HT1080 (cell line): Measurements from ENCODE around the gene SERPINB7. TPM values are rescaled to one million over a fixed set of nuclear protein-coding genes. Genes with fewer than 3 reads are reported as not detected.

Experiments used
- DNase-seq: peaks from one replicate; pipeline ENCODE4 v3.0.0-alpha.2; 2015; ENCODE audit warnings: low read depth
- total RNA-seq: library from RNA; depleted of rRNA; stranded (reverse); fragments of >200 nt; shearing (Covaris generic); gene quantifications from 2 replicates; pipeline ENCODE4 v1.2.3, GENCODE V29; 2014

SERPINB7 gene
- total RNA-seq, 1 experiment from 2014 or later, result 71.5 TPM

GRCh38 chr18:63787673-63788072, 12.5 kb downstream of the SERPINB7 start:
- DNase-seq, result no peak

DNA sequence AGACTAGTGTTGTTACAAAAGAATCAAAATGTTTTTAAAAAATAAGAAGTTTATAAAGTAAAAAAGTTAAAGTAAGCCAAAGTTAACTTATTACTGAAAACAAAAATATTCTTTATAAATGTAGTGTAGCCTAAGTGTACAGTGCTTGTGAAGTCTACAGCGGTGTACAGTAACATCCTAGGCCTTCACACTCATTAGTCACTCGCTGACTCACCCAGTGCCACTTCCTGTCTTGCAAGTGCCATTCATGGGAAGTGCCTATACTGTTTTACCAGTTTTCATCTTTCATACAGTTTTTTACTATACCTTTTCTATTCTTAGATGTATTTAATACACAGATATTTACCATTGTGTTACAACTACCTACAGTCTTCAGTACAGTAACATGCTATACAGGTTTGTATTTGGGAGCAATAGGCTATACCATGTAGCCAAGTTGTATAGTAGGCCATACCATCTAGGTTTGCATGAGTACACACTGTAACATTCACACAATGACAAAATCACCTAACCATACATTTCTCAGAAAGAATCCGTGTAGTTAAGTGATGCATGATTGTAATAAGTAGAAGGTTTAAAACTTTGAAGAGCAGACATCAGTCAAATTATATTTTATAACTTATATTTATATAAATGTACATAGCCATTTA, 13.4 kb downstream of the SERPINB7 start:
- DNase-seq, result peak; percentile 94

DNA sequence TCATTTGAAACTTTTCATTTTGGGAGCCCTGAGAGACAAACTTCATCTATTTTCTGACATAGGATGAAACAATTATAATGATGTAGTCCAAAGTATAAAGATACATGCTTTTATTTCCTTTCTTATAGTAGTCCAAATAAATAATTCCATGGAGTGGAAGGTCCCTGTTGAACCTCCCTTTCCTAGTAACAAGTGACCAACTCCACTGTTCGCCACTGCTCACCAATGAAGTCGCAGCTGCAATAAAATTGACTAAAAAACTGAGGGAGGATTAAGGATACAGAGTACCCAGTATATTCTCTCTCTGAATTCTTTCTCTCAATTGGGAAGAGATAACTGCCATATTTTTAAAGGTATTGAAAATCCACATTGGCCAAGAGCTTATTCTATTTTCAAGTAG, 14.1 kb downstream of the SERPINB7 start:
- no peak for DNase-seq

- no peak for DNase-seq
These were observed 20.4 kb downstream of the SERPINB7 start for GRCh38 chr18:63795606-63796005.

DNA sequence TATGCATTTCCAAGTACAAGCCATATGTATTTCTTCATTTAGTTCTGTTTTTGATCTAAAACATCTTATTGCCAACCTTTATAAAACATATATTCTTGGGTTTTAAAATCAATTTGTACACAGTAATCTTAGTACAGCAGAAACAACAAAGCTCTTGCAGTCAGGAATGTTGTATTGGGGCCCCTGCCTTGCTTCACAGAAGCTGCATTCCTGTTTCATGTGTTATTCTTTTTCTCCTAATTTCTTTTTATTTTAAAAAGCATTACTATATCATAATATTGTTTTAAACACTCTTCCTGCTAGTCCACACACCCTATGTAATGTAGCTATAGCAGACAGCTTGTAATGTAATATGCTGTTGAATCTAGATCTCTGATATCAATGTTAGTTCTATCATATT, 24.0 kb downstream of the SERPINB7 start:
- no peak for DNase-seq

DNA sequence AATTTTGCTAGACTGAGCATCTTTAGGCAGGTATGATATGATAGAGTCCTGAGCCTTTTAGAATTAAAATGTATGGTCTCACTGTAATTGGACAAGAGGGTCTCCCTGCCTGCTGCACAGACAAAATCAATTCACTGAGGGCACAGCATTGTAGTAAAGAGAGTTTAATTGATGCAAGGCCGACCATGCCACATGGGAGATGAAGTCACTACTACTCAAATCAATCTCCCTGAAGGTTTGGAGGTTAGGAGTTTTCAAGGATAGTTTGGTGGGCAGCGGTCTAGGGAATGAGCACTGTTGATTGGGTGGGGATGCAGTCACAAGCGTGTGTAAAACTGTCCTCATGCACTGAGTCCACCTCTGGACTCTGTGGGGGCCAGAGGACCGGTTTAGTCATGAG, 26.1 kb downstream of the SERPINB7 start:
- no peak for DNase-seq

- DNase-seq, result no peak
These were observed 32.9 kb downstream of the SERPINB7 start for GRCh38 chr18:63808125-63808524.

GRCh38 chr18:63817441-63818051, 42.3 kb downstream of the SERPINB7 start:
- no peak for DNase-seq

DNA sequence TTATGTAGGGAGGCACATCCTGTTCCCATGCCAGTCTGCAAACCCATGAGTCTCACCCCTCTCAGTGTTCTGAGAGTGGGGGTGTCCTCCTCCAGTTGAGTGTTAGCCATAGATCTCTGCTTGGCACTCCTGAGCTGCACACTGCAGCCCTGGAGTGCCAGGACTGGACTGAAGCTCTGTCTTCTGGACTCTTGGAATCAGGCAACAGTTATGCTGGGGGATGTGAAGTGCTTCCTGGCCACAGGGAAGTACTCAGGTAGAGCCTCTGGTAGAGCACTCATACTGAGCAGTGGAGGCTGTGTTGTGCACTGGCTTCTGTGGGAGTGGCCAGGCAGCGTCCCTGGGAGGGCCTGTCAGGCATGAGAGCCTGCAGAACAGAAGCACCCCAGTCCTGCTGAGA, 43.0 kb downstream of the SERPINB7 start:
- peak; percentile 7 for DNase-seq

GRCh38 chr18:63819786-63820185, 44.6 kb downstream of the SERPINB7 start:
- DNase-seq, result no peak

DNA sequence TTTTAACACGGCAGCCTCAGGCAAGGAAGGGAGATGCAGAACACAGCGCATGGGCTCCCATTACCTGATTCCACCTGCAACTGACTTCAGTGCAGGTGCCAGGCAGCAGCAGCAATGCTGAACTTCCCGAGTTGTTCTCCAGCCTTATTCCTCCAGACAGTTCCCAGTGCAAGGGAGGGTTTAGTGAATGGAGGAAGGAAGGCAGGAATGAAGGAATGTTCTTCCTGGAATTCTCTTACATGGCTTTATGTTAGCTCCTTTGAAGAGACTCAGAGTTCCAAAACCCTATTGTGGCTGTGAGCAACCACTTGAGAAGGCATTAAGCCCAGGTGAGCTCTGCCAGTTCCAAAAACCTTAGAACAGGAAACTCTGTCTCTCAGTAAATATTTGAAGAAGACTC, 45.5 kb downstream of the SERPINB7 start:
- no peak for DNase-seq

GRCh38 chr18:63823516-63824219, 48.5 kb downstream of the SERPINB7 start:
- DNase-seq, result peak; percentile 26

DNA sequence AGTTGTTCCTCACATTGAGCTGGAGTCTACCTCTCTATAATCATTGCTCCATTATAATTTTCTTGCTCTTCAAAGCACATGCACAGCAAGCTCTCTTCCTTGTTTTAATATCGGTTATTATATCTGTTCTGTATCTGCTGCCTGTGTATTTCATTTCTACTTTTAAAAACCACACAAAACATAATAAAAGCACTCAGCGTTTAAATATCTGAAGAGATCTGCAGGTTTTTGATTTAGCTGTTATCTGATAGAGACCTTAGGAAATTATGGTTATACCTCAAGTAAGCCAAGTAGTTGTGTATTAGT, 49.0 kb downstream of the SERPINB7 start:
- no peak for DNase-seq

GRCh38 chr18:63828120-63828519, 52.9 kb downstream of the SERPINB7 start:
- no peak for DNase-seq

- no peak for DNase-seq
These were observed 53.4 kb downstream of the SERPINB7 start for GRCh38 chr18:63828656-63829055.

GRCh38 chr18:63829886-63830285, 54.7 kb downstream of the SERPINB7 start:
- no peak for DNase-seq

- peak; percentile 93 for DNase-seq
These were observed 56.0 kb downstream of the SERPINB7 start for GRCh38 chr18:63831080-63831788.

- DNase-seq, result peak; percentile 91
These were observed 57.3 kb downstream of the SERPINB7 start for GRCh38 chr18:63832470-63832869.

- DNase-seq, result peak; percentile 51
These were observed 59.4 kb downstream of the SERPINB7 start for GRCh38 chr18:63834471-63835113.

DNA sequence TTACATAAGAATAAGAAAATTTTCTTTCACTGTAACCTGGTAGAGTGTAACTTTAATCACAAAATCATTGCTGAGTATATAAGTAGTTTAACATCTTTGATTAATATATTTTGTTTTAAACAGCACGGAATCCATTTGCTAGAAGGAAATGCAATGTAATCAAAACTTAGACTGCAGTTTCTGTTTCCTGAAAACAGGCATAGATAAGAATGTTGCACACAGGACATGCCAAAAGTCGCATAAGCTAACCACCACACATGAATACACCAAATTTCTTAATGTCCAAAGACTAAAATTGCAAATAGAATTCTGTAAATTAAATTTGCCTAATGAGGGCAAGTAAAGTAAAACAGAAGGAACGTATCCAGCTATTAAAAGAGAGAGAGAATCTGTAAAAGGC, 61.2 kb downstream of the SERPINB7 start:
- no peak for DNase-seq

- DNase-seq, result no peak
These were observed 62.4 kb downstream of the SERPINB7 start for GRCh38 chr18:63837590-63837989.

DNA sequence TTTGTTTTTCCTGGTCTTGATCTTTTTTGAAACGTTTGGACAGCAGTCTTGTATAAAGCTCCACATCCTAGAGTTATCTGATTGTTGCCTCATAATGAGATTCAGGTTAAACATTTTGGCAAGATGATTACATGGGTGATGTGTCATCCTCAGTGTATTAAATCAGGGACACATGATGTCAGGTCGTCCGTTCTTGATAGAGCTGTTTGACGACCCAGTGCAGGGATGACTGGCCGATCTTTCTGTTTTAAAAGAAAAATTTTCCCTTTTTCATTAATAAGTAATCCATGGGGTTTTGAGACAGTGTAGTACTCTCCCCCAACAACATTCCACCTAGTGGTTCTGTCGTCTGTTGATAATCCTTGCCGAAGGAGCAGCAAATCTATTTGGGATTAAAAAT, 67.8 kb downstream of the SERPINB7 start:
- no peak for DNase-seq
